MCF 10A (cell line): Measurements from ENCODE around the gene SUN5. TPM values are rescaled to one million over a fixed set of nuclear protein-coding genes. Genes with fewer than 3 reads are reported as not detected.

Experiments
- BruUV-seq: library from RNA; stranded (reverse); fragments of 400-500 nt; replicated peaks from 2 replicates; lab custom pipeline; 2021; lab: Mats Ljungman, UMichigan
- CTCF ChIA-PET: fragments of 300-600 bp; sonication (Branson Sonifier 250); formaldehyde crosslinking; extraction: SDS; loops from one replicate; lab custom pipeline; 2021; ENCODE audit warnings: antibody characterized with exemption, inconsistent platforms; lab: Yijun Ruan, JAX
- POLR2A ChIA-PET: fragments of 300-600, 350-650 bp; sonication (Branson Sonifier 250); formaldehyde crosslinking; extraction: SDS; loops from one replicate; lab custom pipeline; 2020; ENCODE audit warnings: antibody characterized with exemption, inconsistent platforms; lab: Yijun Ruan, JAX
- DNase-seq: peaks from one replicate; pipeline ENCODE4 v3.0.0-alpha.2; 2018; ENCODE audit not compliant: unreplicated experiment
- H3K27ac Mint-ChIP-seq: one replicate; pipeline ENCODE4 v1.8.0; 2022; ENCODE audit warnings: mild to moderate bottlenecking, low read depth, mixed read lengths; ENCODE audit not compliant: unreplicated experiment
- H3K27me3 Mint-ChIP-seq: one replicate; pipeline ENCODE4 v1.8.0; 2022; ENCODE audit warnings: mixed read lengths; ENCODE audit not compliant: insufficient read depth, unreplicated experiment
- H3K36me3 Mint-ChIP-seq: one replicate; pipeline ENCODE4 v1.8.0; 2022; ENCODE audit warnings: mild to moderate bottlenecking, moderate library complexity, mixed read lengths; ENCODE audit not compliant: insufficient read depth, unreplicated experiment
- H3K4me1 Mint-ChIP-seq: one replicate; pipeline ENCODE4 v1.8.0; 2022; ENCODE audit warnings: mixed read lengths; ENCODE audit not compliant: insufficient read depth, unreplicated experiment
- H3K4me3 Mint-ChIP-seq: one replicate; pipeline ENCODE4 v1.8.0; 2022; ENCODE audit warnings: mild to moderate bottlenecking, moderate library complexity, mixed read lengths; ENCODE audit not compliant: unreplicated experiment
- H3K9me3 Mint-ChIP-seq: one replicate; pipeline ENCODE4 v1.8.0; 2022; ENCODE audit warnings: mixed read lengths; ENCODE audit not compliant: unreplicated experiment
- CTCF ChIP-seq: fragments of 200-600 bp; IDR thresholded peaks from one replicate; pipeline ENCODE4 v1.8.0; 2022; ENCODE audit warnings: antibody characterized with exemption, mild to moderate bottlenecking; ENCODE audit not compliant: unreplicated experiment
- intact Hi-C: fragments of 100-400 bp; cut with micrococcal nuclease; formaldehyde crosslinking; loops from 2 replicates; pipeline ENCODE4 v1.14.1; 2022
- total RNA-seq: library from RNA; stranded (reverse); gene quantifications from 2 replicates; pipeline ENCODE4 v1.2.3, GENCODE V29; 2022

SUN5 gene
- total RNA-seq, 1 experiment from 2014 or later = not detected

GRCh38 chr20:32973077-32973717 is 31.0 kb downstream of the SUN5 start:
- BruUV-seq = no TSS peak
- no peak for DNase-seq
- POLR2A ChIA-PET = interaction anchor here (1.3 kb wide), 1 partner anchor 13 kb away, joined by 3 read pairs; no protein-coding TSS in a partner anchor
- H3K9me3 Mint-ChIP-seq = peaks cover 7% of the 10 kb centered on the region
- H3K27me3 Mint-ChIP-seq = peaks cover 14% of the 10 kb centered on the region
- no peak overlapping the region for H3K27ac Mint-ChIP-seq
- TF ChIP-seq CTCF = no peak
- H3K36me3 Mint-ChIP-seq = no peaks in the 10 kb centered on the region
- intact Hi-C loops = no loop called here
- CTCF ChIA-PET = interaction anchor here (0.6 to 1.9 kb wide), 3 partner anchors 12 to 1150 kb away, joined by 4 to 6 read pairs (median 6); no protein-coding TSS in a partner anchor
- no peaks in the 10 kb centered on the region for H3K4me1 Mint-ChIP-seq
- no peak overlapping the region for H3K4me3 Mint-ChIP-seq

- no peak overlapping the region for H3K27ac Mint-ChIP-seq
Measured at GRCh38 chr20:32972181-32973076, 31.8 kb downstream of the SUN5 start.

DNA sequence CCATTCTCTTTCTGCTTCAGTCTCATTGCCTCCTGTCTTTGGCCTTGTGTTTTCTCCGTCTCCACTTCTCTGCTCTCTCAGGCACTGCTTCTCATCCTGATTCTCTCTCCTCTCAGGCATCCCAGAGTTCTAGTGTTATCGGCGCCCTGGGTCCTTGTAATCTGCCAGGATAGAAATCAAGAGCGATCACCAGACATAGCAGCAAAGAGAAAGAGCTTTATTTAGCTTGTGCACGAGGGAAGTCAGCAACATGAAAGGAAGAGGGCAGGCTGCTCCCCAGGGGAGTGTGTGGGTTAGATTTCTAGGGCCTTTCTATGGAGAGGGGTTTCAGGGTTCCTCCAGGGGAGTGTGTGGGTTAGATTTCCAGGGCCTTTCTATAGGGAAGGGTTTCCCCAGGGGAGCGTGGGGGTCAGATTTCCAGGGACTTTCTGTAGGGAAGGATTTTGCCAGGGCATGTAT is 32.5 kb downstream of the SUN5 start:
- DNase-seq = no peak
- Mint-ChIP-seq H3K27me3 (peaks cover 8% of the 10 kb centered on the region), H3K4me1 (no peaks in the 10 kb centered on the region), H3K9me3 (peaks cover 5% of the 10 kb centered on the region), H3K36me3 (no peaks in the 10 kb centered on the region), H3K27ac (no peak overlapping the region), H3K4me3 (no peak overlapping the region)
- BruUV-seq = no TSS peak
- CTCF ChIA-PET = interaction anchor here (0.6 kb wide), 1 partner anchor 198 kb away, joined by 4 read pairs; no protein-coding TSS in a partner anchor
- POLR2A ChIA-PET = interaction anchor here (0.5 kb wide), 1 partner anchor 67 kb away, joined by 3 read pairs; no protein-coding TSS in a partner anchor
- no peak for TF ChIP-seq CTCF
- intact Hi-C loops = no loop called here

More at GRCh38 chr20:32972181-32973076, 31.8 kb downstream of the SUN5 start:
- H3K9me3 Mint-ChIP-seq = peaks cover 7% of the 10 kb centered on the region
- ChIA-PET POLR2A (no interaction called here), CTCF (no interaction called here)
- TF ChIP-seq CTCF = no peak
- peaks cover 11% of the 10 kb centered on the region for H3K27me3 Mint-ChIP-seq
- H3K4me3 Mint-ChIP-seq = no peak overlapping the region
- BruUV-seq = no TSS peak
- DNase-seq = no peak
- no peaks in the 10 kb centered on the region for H3K4me1 Mint-ChIP-seq
- intact Hi-C loops = no loop called here
- no peaks in the 10 kb centered on the region for H3K36me3 Mint-ChIP-seq

- no TSS peak for BruUV-seq
- TF ChIP-seq CTCF = no peak
- Mint-ChIP-seq H3K4me3 (no peak overlapping the region), H3K9me3 (no peaks in the 10 kb centered on the region), H3K4me1 (no peaks in the 10 kb centered on the region), H3K27me3 (peaks cover under 1% of the 10 kb centered on the region), H3K27ac (no peak overlapping the region), H3K36me3 (no peaks in the 10 kb centered on the region)
- no peak for DNase-seq
- POLR2A ChIA-PET = no interaction called here
- intact Hi-C loops = no loop called here
- CTCF ChIA-PET = interaction anchor here (0.6 kb wide), 1 partner anchor 234 kb away, joined by 3 read pairs; no protein-coding TSS in a partner anchor
Measured at GRCh38 chr20:32970973-32971300, 33.3 kb downstream of the SUN5 start.
